K562 (cell line): ENCODE data around the gene NECAB2. TPM values are rescaled to one million over a fixed set of nuclear protein-coding genes. Genes with fewer than 3 reads are reported as not detected.

ENCODE experiments used
- CREM ChIP-seq: IDR thresholded peaks from 2 replicates; pipeline ENCODE4 v1.6.1; 2014; ENCODE audit warnings: antibody characterized with exemption, low read depth
- DIDO1 ChIP-seq: fragments of 450-650 bp; IDR thresholded peaks from 2 replicates; pipeline ENCODE4 v1.6.1; 2016; ENCODE audit warnings: low read depth, missing biosample characterization, missing genetic modification characterization
- EGR1 ChIP-seq: fragments of 450-650 bp; conservative IDR thresholded peaks from 2 replicates; pipeline ENCODE4 v1.6.1; 2017; ENCODE audit warnings: mild to moderate bottlenecking
- ETV5 ChIP-seq: sonication (generic); formaldehyde crosslinking; IDR thresholded peaks from 2 replicates; pipeline ENCODE4 v1.4.0; 2020; ENCODE audit warnings: low read depth, mild to moderate bottlenecking, missing genetic modification reagents
- HDAC2 ChIP-seq: fragments of 450-650 bp; IDR thresholded peaks from 2 replicates; pipeline ENCODE4 v1.6.1; 2016; ENCODE audit warnings: mild to moderate bottlenecking
- HDAC3 ChIP-seq: fragments of 450-650 bp; IDR thresholded peaks from 2 replicates; pipeline ENCODE4 v1.6.1; 2018; ENCODE audit warnings: borderline replicate concordance, mild to moderate bottlenecking, moderate library complexity; ENCODE audit not compliant: partially characterized antibody
- OTX1 ChIP-seq: fragments of 450-650 bp; formaldehyde crosslinking; IDR thresholded peaks from 2 replicates; pipeline ENCODE4 v1.4.0; 2022; ENCODE audit warnings: mild to moderate bottlenecking
- PKNOX1 ChIP-seq: fragments of 450-650 bp; IDR thresholded peaks from 2 replicates; pipeline ENCODE4 v1.6.1; 2016
- SRSF9 ChIP-seq: fragments of 200-400 bp; formaldehyde crosslinking; IDR thresholded peaks from 2 replicates; pipeline ENCODE4 v1.6.1; 2017; ENCODE audit warnings: low read depth, low read length, borderline replicate concordance
- SUPT5H ChIP-seq: fragments of 450-650 bp; IDR thresholded peaks from 2 replicates; pipeline ENCODE4 v1.6.1; 2016
- TAL1 ChIP-seq: fragments of 450-650 bp; IDR thresholded peaks from 2 replicates; pipeline ENCODE4 v1.6.1; 2016; ENCODE audit warnings: mild to moderate bottlenecking
- THRB ChIP-seq: fragments of 450-650 bp; formaldehyde crosslinking; conservative IDR thresholded peaks from 2 replicates; pipeline ENCODE4 v1.4.0; 2022; ENCODE audit warnings: mild to moderate bottlenecking, missing genetic modification characterization
- TRIM25 ChIP-seq: fragments of 450-650 bp; IDR thresholded peaks from 2 replicates; pipeline ENCODE4 v1.7.0; 2016; ENCODE audit warnings: borderline replicate concordance
- ZNF133 ChIP-seq: fragments of 250-450 bp; sonication (Bioruptor Pico); IDR thresholded peaks from 2 replicates; pipeline ENCODE4 v1.4.0; 2020; ENCODE audit warnings: mild to moderate bottlenecking
- ZNF217 ChIP-seq: sonication (generic); formaldehyde crosslinking; IDR thresholded peaks from 2 replicates; pipeline ENCODE4 v1.8.0; 2022; ENCODE audit warnings: mild to moderate bottlenecking, missing genetic modification reagents
- ZNF707 ChIP-seq: fragments of 250-450 bp; sonication (Bioruptor Pico); conservative IDR thresholded peaks from 2 replicates; pipeline ENCODE4 v1.8.0; 2022; ENCODE audit warnings: inconsistent platforms, mild to moderate bottlenecking, moderate library complexity
- ZNF76 ChIP-seq: fragments of 250-450 bp; sonication (Bioruptor Pico); IDR thresholded peaks from 2 replicates; pipeline ENCODE4 v1.4.0; 2020; ENCODE audit warnings: mild to moderate bottlenecking, moderate library complexity, borderline replicate concordance
- ZNF780A ChIP-seq: fragments of 250-450 bp; sonication (Bioruptor Pico); IDR thresholded peaks from 2 replicates; pipeline ENCODE4 v1.5.0; 2021; ENCODE audit warnings: mild to moderate bottlenecking
- polyA plus RNA-seq, 8 experiments: library from polyadenylated mRNA; depleted of rRNA in 4 of 8; stranded (reverse) in 5 of 8; unstranded in 3 of 8; fragments of >200 nt; fragmentation: Nextera tagmentation in 2 of 8; fragmentation: Illumina TruSeq in 1 of 8; extraction: Ambion mirVana in 2 of 8; extraction: Trizol in 1 of 8; gene quantifications; 2 replicates each; pipeline versions ENCODE4 v1.2.1 to v1.2.3, GENCODE V29; 2011 to 2014; ENCODE audit warnings: inconsistent platforms in 1 of 8, missing spikeins in 1 of 8
- total RNA-seq, 7 experiments: library from RNA; depleted of rRNA in 6 of 7; stranded (reverse); fragments of >200 nt in 6 of 7; fragmentation: Illumina TruSeq in 2 of 7; extraction: Trizol in 2 of 7; gene quantifications; 2 replicates each; pipeline versions ENCODE4 v1.2.1 to v1.2.3, GENCODE V29; 2011 to 2021; ENCODE audit warnings: low replicate concordance in 1 of 7
- TF ChIP-seq, protein P1 (sequence below): sonication (generic); formaldehyde crosslinking; IDR thresholded peaks from 2 replicates; pipeline ENCODE4 v1.8.0; 2022; ENCODE audit warnings: mild to moderate bottlenecking, missing genetic modification reagents, borderline replicate concordance
- TF ChIP-seq, protein P2 (sequence below), 2 experiments: fragments of 450-650 bp in 1 of 2; IDR thresholded peaks; 2 replicates each; pipeline ENCODE4 v1.6.1; 2011 to 2017; ENCODE audit warnings: low read depth in 2 of 2, antibody characterized with exemption in 1 of 2, borderline replicate concordance in 1 of 2, low read length in 1 of 2, mild to moderate bottlenecking in 1 of 2, mixed read lengths in 1 of 2; ENCODE audit not compliant: control insufficient read depth in 1 of 2

The NECAB2 gene
- total and polyA plus RNA-seq, 9 of the 15 experiments (the other 6 are each of a cell fraction or from before 2014, with no cell fraction given), result 0.03 to 0.28 TPM; not detected in 7

DNA sequence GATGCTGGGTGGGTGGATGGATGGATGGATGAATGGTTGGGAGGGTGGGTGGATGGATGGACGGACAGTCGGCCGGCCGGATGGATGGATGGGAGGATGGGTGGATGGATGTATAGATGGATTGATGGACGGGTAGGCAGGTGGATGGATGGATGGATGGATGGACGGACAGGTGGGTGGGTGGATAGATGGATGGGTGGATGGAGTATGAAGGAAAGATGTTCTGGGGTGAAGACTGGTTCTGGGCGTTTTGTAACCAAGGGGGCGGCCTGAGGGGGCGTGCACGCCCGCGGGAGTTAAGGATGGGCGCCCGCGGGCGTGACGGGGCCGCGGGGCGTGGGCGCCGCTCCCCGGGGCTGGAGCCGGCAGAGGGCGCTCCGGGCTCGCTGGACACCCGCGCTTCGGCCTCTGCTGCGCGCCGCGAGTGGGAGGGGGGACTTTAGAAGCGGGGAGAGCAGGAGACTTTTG, at the start of gene NECAB2 (continued):
- TF ChIP-seq, protein P1, sequence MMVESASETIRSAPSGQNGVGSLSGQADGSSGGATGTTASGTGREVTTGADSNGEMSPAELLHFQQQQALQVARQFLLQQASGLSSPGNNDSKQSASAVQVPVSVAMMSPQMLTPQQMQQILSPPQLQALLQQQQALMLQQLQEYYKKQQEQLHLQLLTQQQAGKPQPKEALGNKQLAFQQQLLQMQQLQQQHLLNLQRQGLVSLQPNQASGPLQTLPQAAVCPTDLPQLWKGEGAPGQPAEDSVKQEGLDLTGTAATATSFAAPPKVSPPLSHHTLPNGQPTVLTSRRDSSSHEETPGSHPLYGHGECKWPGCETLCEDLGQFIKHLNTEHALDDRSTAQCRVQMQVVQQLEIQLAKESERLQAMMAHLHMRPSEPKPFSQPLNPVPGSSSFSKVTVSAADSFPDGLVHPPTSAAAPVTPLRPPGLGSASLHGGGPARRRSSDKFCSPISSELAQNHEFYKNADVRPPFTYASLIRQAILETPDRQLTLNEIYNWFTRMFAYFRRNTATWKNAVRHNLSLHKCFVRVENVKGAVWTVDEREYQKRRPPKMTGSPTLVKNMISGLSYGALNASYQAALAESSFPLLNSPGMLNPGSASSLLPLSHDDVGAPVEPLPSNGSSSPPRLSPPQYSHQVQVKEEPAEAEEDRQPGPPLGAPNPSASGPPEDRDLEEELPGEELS (CRISPR knock-in tag), result no peak
- peak; percentile 27; the same call in 1 of the 2 replicates for TF ChIP-seq SUPT5H
- no peak for TF ChIP-seq ETV5 (CRISPR knock-in tag)
- peak; percentile 90 for TF ChIP-seq EGR1
- TF ChIP-seq CREM, result 0 out of 2 replicates have a peak, but pooled peaks have one; percentile 15
- TF ChIP-seq, protein P2, sequence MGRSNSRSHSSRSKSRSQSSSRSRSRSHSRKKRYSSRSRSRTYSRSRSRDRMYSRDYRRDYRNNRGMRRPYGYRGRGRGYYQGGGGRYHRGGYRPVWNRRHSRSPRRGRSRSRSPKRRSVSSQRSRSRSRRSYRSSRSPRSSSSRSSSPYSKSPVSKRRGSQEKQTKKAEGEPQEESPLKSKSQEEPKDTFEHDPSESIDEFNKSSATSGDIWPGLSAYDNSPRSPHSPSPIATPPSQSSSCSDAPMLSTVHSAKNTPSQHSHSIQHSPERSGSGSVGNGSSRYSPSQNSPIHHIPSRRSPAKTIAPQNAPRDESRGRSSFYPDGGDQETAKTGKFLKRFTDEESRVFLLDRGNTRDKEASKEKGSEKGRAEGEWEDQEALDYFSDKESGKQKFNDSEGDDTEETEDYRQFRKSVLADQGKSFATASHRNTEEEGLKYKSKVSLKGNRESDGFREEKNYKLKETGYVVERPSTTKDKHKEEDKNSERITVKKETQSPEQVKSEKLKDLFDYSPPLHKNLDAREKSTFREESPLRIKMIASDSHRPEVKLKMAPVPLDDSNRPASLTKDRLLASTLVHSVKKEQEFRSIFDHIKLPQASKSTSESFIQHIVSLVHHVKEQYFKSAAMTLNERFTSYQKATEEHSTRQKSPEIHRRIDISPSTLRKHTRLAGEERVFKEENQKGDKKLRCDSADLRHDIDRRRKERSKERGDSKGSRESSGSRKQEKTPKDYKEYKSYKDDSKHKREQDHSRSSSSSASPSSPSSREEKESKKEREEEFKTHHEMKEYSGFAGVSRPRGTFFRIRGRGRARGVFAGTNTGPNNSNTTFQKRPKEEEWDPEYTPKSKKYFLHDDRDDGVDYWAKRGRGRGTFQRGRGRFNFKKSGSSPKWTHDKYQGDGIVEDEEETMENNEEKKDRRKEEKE (IDR thresholded peaks at IDR 0.05; ENCODE audit: borderline replicate concordance in 1 of 2, control insufficient read depth in 1 of 2, low read depth in 2 of 2, low read length in 1 of 2), result 0 out of 4 replicates have a peak, but pooled peaks of 1 of the 2 experiments have one; percentile 43
- peak; percentile 69 for TF ChIP-seq PKNOX1
- no peak for TF ChIP-seq ZNF707 (CRISPR knock-in tag)
- TF ChIP-seq OTX1 (CRISPR knock-in tag), result peak; percentile 86; the same call in 1 of the 2 replicates
- no peak for TF ChIP-seq HDAC3
- no peak for TF ChIP-seq ZNF217 (CRISPR knock-in tag)
- TF ChIP-seq ZNF76 (CRISPR knock-in tag), result no peak
- no peak for TF ChIP-seq ZNF780A (CRISPR knock-in tag)
- no peak for TF ChIP-seq TRIM25
- no peak for TF ChIP-seq TAL1
- no peak for TF ChIP-seq SRSF9
- no peak for TF ChIP-seq ZNF133
- no peak for TF ChIP-seq DIDO1
- TF ChIP-seq HDAC2, result peak; percentile 55; the same call in 1 of the 2 replicates
- peak; percentile 80; the same call in 1 of the 2 replicates for TF ChIP-seq THRB (CRISPR knock-in tag)
